SJSA1 (cell line): Measurements from ENCODE around the gene LLPH. TPM values are rescaled to one million over a fixed set of nuclear protein-coding genes. Genes with fewer than 3 reads are reported as not detected.

ENCODE experiments used
- DNase-seq, 2 experiments: peaks; one replicate each; pipeline ENCODE4 v3.0.0-alpha.2; 2015 to 2020; ENCODE audit warnings: low spot score in 2 of 2, low read depth in 1 of 2
- H3K27ac ChIP-seq: fragments of 250-450 bp; sonication (Bioruptor Pico); 2 replicates; pipeline ENCODE4 v1.5.1; 2020; ENCODE audit warnings: mild to moderate bottlenecking, moderate library complexity
- H3K27me3 ChIP-seq: fragments of 250-450 bp; sonication (Bioruptor Pico); replicated peaks from 2 replicates; pipeline ENCODE4 v1.5.1; 2020; ENCODE audit warnings: mild to moderate bottlenecking, moderate library complexity
- H3K36me3 ChIP-seq: fragments of 250-450 bp; sonication (Bioruptor Pico); 2 replicates; pipeline ENCODE4 v1.5.1; 2020; ENCODE audit warnings: mild to moderate bottlenecking
- H3K4me1 ChIP-seq: fragments of 250-450 bp; sonication (Bioruptor Pico); replicated peaks from 2 replicates; pipeline ENCODE4 v1.6.1; 2021; ENCODE audit warnings: mild to moderate bottlenecking
- H3K4me3 ChIP-seq: fragments of 250-450 bp; sonication (Bioruptor Pico); 2 replicates; pipeline ENCODE4 v1.5.1; 2020; ENCODE audit warnings: mild to moderate bottlenecking
- H3K9me3 ChIP-seq: fragments of 250-450 bp; sonication (Bioruptor Pico); replicated peaks from 2 replicates; pipeline ENCODE4 v1.5.1; 2020; ENCODE audit warnings: mild to moderate bottlenecking
- total RNA-seq: library from RNA; depleted of rRNA; stranded (reverse); fragments of >200 nt; shearing (Covaris generic); gene quantifications from 2 replicates; pipeline ENCODE4 v1.2.3, GENCODE V29; 2014

LLPH gene
- total RNA-seq, 1 experiment from 2014 or later = 31.2 TPM

GRCh38 chr12:66159123-66159522 lies 28.6 kb upstream of the LLPH start:
- Histone ChIP-seq H3K36me3 (peaks cover 27% of the 10 kb centered on the region), H3K4me3 (no peak overlapping the region), H3K9me3 (no peaks in the 10 kb centered on the region), H3K27me3 (no peaks in the 10 kb centered on the region), H3K27ac (no peak overlapping the region), H3K4me1 (no peaks in the 10 kb centered on the region)
- no peak for DNase-seq

GRCh38 chr12:66156654-66157053 lies 26.1 kb upstream of the LLPH start:
- DNase-seq = no peak
- no peak overlapping the region for H3K27ac ChIP-seq
- no peaks in the 10 kb centered on the region for H3K4me1 ChIP-seq
- H3K9me3 ChIP-seq = no peaks in the 10 kb centered on the region
- peaks cover 21% of the 10 kb centered on the region for H3K36me3 ChIP-seq
- H3K4me3 ChIP-seq = no peak overlapping the region
- H3K27me3 ChIP-seq = no peaks in the 10 kb centered on the region

- DNase-seq = no peak
- no peaks in the 10 kb centered on the region for H3K27me3 ChIP-seq
- H3K4me1 ChIP-seq = no peaks in the 10 kb centered on the region
- H3K4me3 ChIP-seq = no peak overlapping the region
- no peak overlapping the region for H3K27ac ChIP-seq
- no peaks in the 10 kb centered on the region for H3K9me3 ChIP-seq
- peaks cover 15% of the 10 kb centered on the region for H3K36me3 ChIP-seq
Measured at GRCh38 chr12:66154776-66155175, 24.2 kb upstream of the LLPH start.

GRCh38 chr12:66152732-66153131 lies 22.2 kb upstream of the LLPH start:
- Histone ChIP-seq H3K4me1 (no peaks in the 10 kb centered on the region), H3K4me3 (no peak overlapping the region), H3K27me3 (no peaks in the 10 kb centered on the region), H3K27ac (no peak overlapping the region), H3K36me3 (peaks cover 9% of the 10 kb centered on the region), H3K9me3 (no peaks in the 10 kb centered on the region)
- DNase-seq = no peak

GRCh38 chr12:66149702-66150398 lies 19.3 kb upstream of the LLPH start:
- Histone ChIP-seq H3K4me1 (peaks cover 7% of the 10 kb centered on the region), H3K9me3 (no peaks in the 10 kb centered on the region), H3K4me3 (no peak overlapping the region), H3K27ac (no peak overlapping the region), H3K36me3 (peaks cover 25% of the 10 kb centered on the region), H3K27me3 (no peaks in the 10 kb centered on the region)
- DNase-seq = no peak

- Histone ChIP-seq H3K36me3 (peaks cover 70% of the 10 kb centered on the region), H3K9me3 (no peaks in the 10 kb centered on the region), H3K27me3 (no peaks in the 10 kb centered on the region), H3K4me3 (no peak overlapping the region), H3K27ac (peak overlapping the region; percentile 69), H3K4me1 (peaks cover 10% of the 10 kb centered on the region)
- peak in 1 of 2 experiments; percentile 71 for DNase-seq
Measured at GRCh38 chr12:66144791-66145754, 14.5 kb upstream of the LLPH start.

- no peak for DNase-seq
- Histone ChIP-seq H3K36me3 (peaks cover 73% of the 10 kb centered on the region), H3K4me1 (peaks cover 10% of the 10 kb centered on the region)
Measured at GRCh38 chr12:66143868-66144267, 13.3 kb upstream of the LLPH start.

GRCh38 chr12:66142826-66143225 lies 12.3 kb upstream of the LLPH start:
- no peak for DNase-seq
- Histone ChIP-seq H3K36me3 (peaks cover 78% of the 10 kb centered on the region), H3K27me3 (no peaks in the 10 kb centered on the region), H3K9me3 (no peaks in the 10 kb centered on the region), H3K27ac (no peak overlapping the region), H3K4me3 (no peak overlapping the region), H3K4me1 (peaks cover 10% of the 10 kb centered on the region)

More at GRCh38 chr12:66143868-66144267, 13.3 kb upstream of the LLPH start:
- Histone ChIP-seq H3K4me3 (no peak overlapping the region), H3K9me3 (no peaks in the 10 kb centered on the region), H3K27me3 (no peaks in the 10 kb centered on the region), H3K27ac (no peak overlapping the region)

- Histone ChIP-seq H3K27me3 (no peaks in the 10 kb centered on the region), H3K4me3 (no peak overlapping the region), H3K27ac (no peak overlapping the region), H3K9me3 (no peaks in the 10 kb centered on the region), H3K36me3 (peaks cover 91% of the 10 kb centered on the region), H3K4me1 (peaks cover 10% of the 10 kb centered on the region)
- no peak for DNase-seq
Measured at GRCh38 chr12:66141299-66141698, 10.7 kb upstream of the LLPH start.

GRCh38 chr12:66140731-66141130 lies 10.2 kb upstream of the LLPH start:
- peaks cover 89% of the 10 kb centered on the region for H3K36me3 ChIP-seq
- H3K4me1 ChIP-seq = peaks cover 10% of the 10 kb centered on the region
- H3K4me3 ChIP-seq = no peak overlapping the region
- H3K9me3 ChIP-seq = no peaks in the 10 kb centered on the region
- no peak overlapping the region for H3K27ac ChIP-seq
- H3K27me3 ChIP-seq = no peaks in the 10 kb centered on the region
- no peak for DNase-seq

GRCh38 chr12:66139328-66139727 lies 8.8 kb upstream of the LLPH start:
- Histone ChIP-seq H3K9me3 (no peaks in the 10 kb centered on the region), H3K27me3 (no peaks in the 10 kb centered on the region), H3K4me1 (no peaks in the 10 kb centered on the region), H3K36me3 (peaks cover 75% of the 10 kb centered on the region), H3K27ac (no peak overlapping the region), H3K4me3 (no peak overlapping the region)
- DNase-seq = no peak

GRCh38 chr12:66137937-66138336 lies 7.4 kb upstream of the LLPH start:
- Histone ChIP-seq H3K27me3 (no peaks in the 10 kb centered on the region), H3K27ac (no peak overlapping the region), H3K4me3 (no peak overlapping the region), H3K4me1 (peaks cover 4% of the 10 kb centered on the region), H3K9me3 (no peaks in the 10 kb centered on the region), H3K36me3 (peaks cover 70% of the 10 kb centered on the region)
- DNase-seq = no peak

- peak overlapping the region; percentile 78 for H3K27ac ChIP-seq
- H3K36me3 ChIP-seq = peaks cover 48% of the 10 kb centered on the region
- no peaks in the 10 kb centered on the region for H3K9me3 ChIP-seq
- no peaks in the 10 kb centered on the region for H3K27me3 ChIP-seq
- peak; percentile 90 to 92 for DNase-seq
- H3K4me3 ChIP-seq = no peak overlapping the region
- peaks cover 24% of the 10 kb centered on the region for H3K4me1 ChIP-seq
Measured at GRCh38 chr12:66132408-66132807, 1.9 kb upstream of the LLPH start.

GRCh38 chr12:66131067-66131688 lies 628 bp upstream of the LLPH start:
- Histone ChIP-seq H3K27ac (peak overlapping the region; percentile 78), H3K36me3 (peaks cover 47% of the 10 kb centered on the region), H3K4me3 (peak overlapping the region; percentile 70), H3K27me3 (no peaks in the 10 kb centered on the region), H3K9me3 (no peaks in the 10 kb centered on the region), H3K4me1 (peaks cover 24% of the 10 kb centered on the region)
- peak in 1 of 2 experiments; percentile 11 for DNase-seq
